HCT116 (cell line): ENCODE measurements around the gene WNK3. TPM values are rescaled to one million over a fixed set of nuclear protein-coding genes. Genes with fewer than 3 reads are reported as not detected.
A peak's percentile ranks its signal among the peaks of the same experiment; 100 is the strongest.

Experiments
- ATAC-seq: fragments of 200-7000 bp; cut with Tn5 transposase; 2 replicates; pipeline ENCODE4 v1.9.1; 2020; ENCODE audit warnings: mild to moderate bottlenecking, moderate library complexity
- Bru-seq: library from RNA; stranded (reverse); fragments of 400-500 nt; gene quantifications from one replicate; lab custom pipeline; 2021; lab: Mats Ljungman, UMichigan
- BruChase-seq, 2 experiments: library from RNA; stranded (reverse); fragments of 400-500 nt; gene quantifications; one replicate each; lab custom pipeline; 2021; lab: Mats Ljungman, UMichigan
- BruUV-seq: library from RNA; stranded (reverse); fragments of 400-500 nt; replicated peaks from 2 replicates; lab custom pipeline; 2021; lab: Mats Ljungman, UMichigan
- CTCF ChIA-PET: fragments of 300-600 bp; sonication (Branson Sonifier 250); formaldehyde crosslinking; loops from one replicate; lab custom pipeline; 2021; ENCODE audit warnings: antibody characterized with exemption; lab: Charles Lee
- POLR2A ChIA-PET: fragments of 300-600, 350-600 bp; sonication (Branson Sonifier 250); formaldehyde crosslinking; loops from one replicate; lab custom pipeline; 2021; ENCODE audit warnings: antibody characterized with exemption; lab: Charles Lee
- RAD21 ChIA-PET, 2 experiments: fragments of 300-600 bp; sonication (Branson Sonifier 250); formaldehyde crosslinking; loops; one replicate each; lab custom pipeline; 2023; ENCODE audit warnings: low total read pairs in 2 of 2; ENCODE audit not compliant: uncharacterized antibody in 2 of 2, unreplicated experiment in 2 of 2, low non-redundant PET in 1 of 2; lab: Charles Lee
- DNase-seq: peaks from one replicate; pipeline ENCODE4 v3.0.0-alpha.2; 2010; ENCODE audit warnings: low read depth, low spot score
- H2AFZ ChIP-seq: fragments of 200-600 bp; shearing (Covaris generic), sonication (generic); 2 replicates; pipeline ENCODE4 v1.6.1; 2017; ENCODE audit warnings: low read depth, mixed run types, mixed read lengths, antibody characterized with exemption, low read length; ENCODE audit not compliant: poor library complexity, severe bottlenecking
- H3K27ac ChIP-seq: 2 replicates; pipeline ENCODE4 v1.5.1; 2012; ENCODE audit warnings: low read depth, low read length
- H3K27me3 ChIP-seq: fragments of 200-600 bp; sonication (generic); 2 replicates; pipeline ENCODE4 v1.6.1; 2016; ENCODE audit warnings: mixed run types, low read length, mixed read lengths; ENCODE audit not compliant: insufficient read depth
- H3K36me3 ChIP-seq, 2 experiments: fragments of 200-500 bp in 1 of 2; fragments of 200-600 bp in 1 of 2; sonication (Bioruptor generic) in 1 of 2; sonication (generic) in 1 of 2; 2 replicates each; pipeline versions ENCODE4 v1.5.1 to v1.6.1; 2014 to 2016; ENCODE audit warnings: low read length in 2 of 2, inconsistent platforms in 1 of 2, mixed read lengths in 1 of 2, mixed run types in 1 of 2; ENCODE audit not compliant: insufficient read depth in 2 of 2, control insufficient read depth in 1 of 2
- H3K4me1 ChIP-seq, 2 experiments: fragments of 200-600 bp in 1 of 2; sonication (generic) in 1 of 2; 2 replicates each; pipeline versions ENCODE4 v1.5.1 to v1.6.1; 2012 to 2017; ENCODE audit warnings: low read length in 2 of 2, inconsistent platforms in 1 of 2, mild to moderate bottlenecking in 1 of 2, mixed read lengths in 1 of 2, mixed run types in 1 of 2, moderate library complexity in 1 of 2; ENCODE audit not compliant: insufficient read depth in 2 of 2, control insufficient read depth in 1 of 2
- H3K4me2 ChIP-seq: fragments of 200-600 bp; sonication (generic); 2 replicates; pipeline ENCODE4 v1.6.1; 2017; ENCODE audit warnings: mixed run types, low read length, mixed read lengths
- H3K4me3 ChIP-seq, 2 experiments: fragments of 200-600 bp in 1 of 2; sonication (generic) in 1 of 2; replicated peaks in 1 of 2; 2 replicates each; pipeline ENCODE4 v1.5.1; 2011 to 2016; ENCODE audit warnings: low read length in 2 of 2, control low read depth in 1 of 2, low read depth in 1 of 2, mild to moderate bottlenecking in 1 of 2, mixed read lengths in 1 of 2, mixed run types in 1 of 2
- H3K79me2 ChIP-seq: fragments of 200-600 bp; sonication (generic); 2 replicates; pipeline ENCODE4 v1.6.1; 2017; ENCODE audit warnings: mild to moderate bottlenecking, mixed run types, low read length, moderate library complexity, mixed read lengths; ENCODE audit not compliant: insufficient read depth
- H3K9ac ChIP-seq: fragments of 200-600 bp; sonication (generic); 2 replicates; pipeline ENCODE4 v1.6.1; 2016; ENCODE audit warnings: low read length, mixed read lengths
- H3K9me2 ChIP-seq: fragments of 200-600 bp; sonication (generic), shearing (Covaris generic); 2 replicates; pipeline ENCODE4 v1.6.1; 2017; ENCODE audit warnings: mixed run types, mild to moderate bottlenecking, moderate library complexity; ENCODE audit not compliant: insufficient read depth
- H3K9me3 ChIP-seq, 2 experiments: fragments of 200-500 bp in 1 of 2; fragments of 200-600 bp in 1 of 2; sonication (Bioruptor generic) in 1 of 2; sonication (generic) in 1 of 2; 2 replicates each; pipeline ENCODE4 v1.6.1; 2014 to 2017; ENCODE audit warnings: low read length in 2 of 2, mixed read lengths in 2 of 2, inconsistent platforms in 1 of 2, low read depth in 1 of 2, mild to moderate bottlenecking in 1 of 2, mixed run types in 1 of 2, moderate library complexity in 1 of 2; ENCODE audit not compliant: control insufficient read depth in 1 of 2, insufficient read depth in 1 of 2
- H4K20me1 ChIP-seq: fragments of 200-600 bp; sonication (generic), shearing (Covaris generic); 2 replicates; pipeline ENCODE4 v1.6.1; 2017; ENCODE audit warnings: mixed run types, mild to moderate bottlenecking, moderate library complexity; ENCODE audit not compliant: insufficient read depth
- CBX3 ChIP-seq: IDR thresholded peaks from 2 replicates; pipeline ENCODE4 v1.6.1; 2012; ENCODE audit warnings: low read depth
- CTCF ChIP-seq, 3 experiments: fragments of 200-600 bp in 1 of 3; sonication (generic) in 1 of 3; IDR thresholded peaks in 2 of 3; conservative IDR thresholded peaks in 1 of 3; 2 replicates each; pipeline ENCODE4 v1.5.1; 2012 to 2017; ENCODE audit warnings: low read depth in 2 of 3, low read length in 2 of 3, antibody characterized with exemption in 1 of 3, borderline replicate concordance in 1 of 3, control low read depth in 1 of 3, mild to moderate bottlenecking in 1 of 3, mixed read lengths in 1 of 3, mixed run types in 1 of 3, moderate library complexity in 1 of 3; ENCODE audit not compliant: insufficient read depth in 1 of 3
- EGR1 ChIP-seq: IDR thresholded peaks from 2 replicates; pipeline ENCODE4 v1.6.1; 2012; ENCODE audit warnings: low read depth
- EZH2phosphoT487 ChIP-seq: fragments of 200-600 bp; IDR thresholded peaks from 2 replicates; pipeline ENCODE4 v1.6.1; 2018; ENCODE audit warnings: antibody characterized with exemption, borderline replicate concordance
- MAX ChIP-seq: IDR thresholded peaks from 2 replicates; pipeline ENCODE4 v1.6.1; 2012
- POLR2AphosphoS5 ChIP-seq: IDR thresholded peaks from 2 replicates; pipeline ENCODE4 v1.6.1; 2011; ENCODE audit warnings: mild to moderate bottlenecking, low read depth, low read length, moderate library complexity
- REST ChIP-seq: IDR thresholded peaks from 2 replicates; pipeline ENCODE4 v1.6.1; 2012; ENCODE audit warnings: low read depth
- SP1 ChIP-seq: IDR thresholded peaks from 2 replicates; pipeline ENCODE4 v1.6.1; 2012; ENCODE audit warnings: low read depth
- YY1 ChIP-seq: IDR thresholded peaks from 2 replicates; pipeline ENCODE4 v1.6.1; 2011; ENCODE audit warnings: low read length, low read depth, moderate library complexity, mild to moderate bottlenecking; ENCODE audit not compliant: insufficient replicate concordance; ENCODE audit errors: extremely low read depth
- ZFX ChIP-seq: fragments of 450-650 bp; IDR thresholded peaks from 2 replicates; pipeline ENCODE4 v1.6.1; 2017
- ZNF274 ChIP-seq: fragments of 200-500 bp; sonication (Bioruptor generic); IDR thresholded peaks from 2 replicates; pipeline ENCODE4 v1.6.1; 2014; ENCODE audit warnings: mild to moderate bottlenecking, low read depth, low read length, inconsistent platforms
- intact Hi-C: fragments of 100-400 bp; cut with micrococcal nuclease; formaldehyde crosslinking; loops from 2 replicates; pipeline ENCODE4 v1.10.0; 2022
- long read RNA-seq: library from polyadenylated mRNA; unstranded; transcript quantifications from one replicate; pipeline ENCODE4 v2.0.0, GENCODE V29; 2021; ENCODE audit not compliant: unreplicated experiment
- polyA plus RNA-seq: library from polyadenylated mRNA; unstranded; fragments of >200 nt; gene quantifications from 2 replicates; pipeline ENCODE4 v1.2.1, GENCODE V29; 2012; ENCODE audit warnings: missing spikeins
- total RNA-seq: library from RNA; stranded (reverse); gene quantifications from one replicate; pipeline ENCODE4 v1.2.1, GENCODE V29; 2021; ENCODE audit not compliant: unreplicated experiment

WNK3 gene
- 0.05 TPM for total RNA-seq
- polyA plus RNA-seq = 0.01 TPM in 1 of 2 replicates, not detected in the other
- percentile 3 among the genes with signal in this experiment for Bru-seq, nascent RNA
- BruChase-seq, experiment 1, labeled RNA remaining after a 6-hour chase = percentile 7 among the genes with signal in this experiment
- BruChase-seq, experiment 2, labeled RNA remaining after a 2-hour chase = percentile 7 among the genes with signal in this experiment
- long read RNA-seq = 0 reads

- intact Hi-C loops = no loop called here
- ChIA-PET CTCF (no interaction called here), POLR2A (no interaction called here), RAD21 (no interaction called here)
- Histone ChIP-seq H3K27ac (no peak within 1 kb of the TSS), H4K20me1 (no peaks in the 10 kb centered on the region), H3K36me3 (no peaks in the 10 kb centered on the region), H2AFZ (no peak within 1 kb of the TSS), H3K9me3 (no peaks in the 10 kb centered on the region), H3K27me3 (no peaks in the 10 kb centered on the region), H3K4me2 (no peak within 1 kb of the TSS), H3K4me1 (no peaks in the 10 kb centered on the region), H3K9ac (no peak within 1 kb of the TSS), H3K4me3 (no peak within 1 kb of the TSS), H3K9me2 (no peaks in the 10 kb centered on the region), H3K79me2 (no peaks in the 10 kb centered on the region)
- no TSS peak for BruUV-seq
- ATAC-seq (no peak), DNase-seq (no peak)
- TF ChIP-seq REST = no peak
- no peak for TF ChIP-seq SP1
- TF ChIP-seq CTCF (IDR thresholded peaks at IDR 0.05 in 2 of 3, conservative IDR thresholded peaks at IDR 0.05 in 1 of 3; ENCODE audit: borderline replicate concordance in 1 of 3, insufficient read depth in 1 of 3, low read depth in 2 of 3, low read length in 2 of 3) = no peak
- no peak for TF ChIP-seq CBX3
- TF ChIP-seq MAX = no peak
- TF ChIP-seq ZFX = no peak
- no peak for TF ChIP-seq ZNF274
- no peak for TF ChIP-seq POLR2AphosphoS5
- TF ChIP-seq YY1 = no peak
- no peak for TF ChIP-seq EZH2phosphoT487
- no peak for TF ChIP-seq EGR1
Observed at GRCh38 chrX:54357414-54358377, at the start of gene WNK3. Gene WNK3, minus strand, starts transcription at chrX:54358046.
